ENCODE results near the gene TFF3.
"Not testable (repeated sequence)": the region's sequence is repeated elsewhere in the genome, so short reads cannot be mapped to it uniquely, and the experiment has no call there.

Gene TFF3

DNA sequence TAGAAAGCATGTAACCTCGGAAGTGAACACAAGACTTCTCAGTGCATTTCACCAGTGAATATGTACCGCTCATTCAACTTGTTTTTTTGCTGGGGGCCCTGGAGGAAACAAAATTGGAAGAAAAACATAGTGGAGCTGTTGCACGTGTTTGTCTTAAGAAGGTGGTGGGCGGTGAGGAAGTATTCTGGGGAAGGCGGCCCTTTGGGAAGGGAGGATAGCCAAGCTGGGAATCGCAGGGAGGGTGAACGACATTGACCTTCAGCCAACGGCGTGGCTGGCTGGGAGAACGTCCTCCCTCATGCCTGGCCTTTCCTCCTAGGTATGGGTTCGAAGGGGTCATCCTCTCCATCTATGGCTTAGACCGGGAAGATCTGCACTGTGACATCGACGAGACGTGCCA lies 19.4 kb downstream of the TFF3 start:
- H3K4me3 Mint-ChIP-seq = no peak overlapping the region
- H3K27ac Mint-ChIP-seq = no peak overlapping the region
- peaks cover 14% of the 10 kb centered on the region for H3K36me3 Mint-ChIP-seq
- no peaks in the 10 kb centered on the region for H3K4me1 Mint-ChIP-seq
- no peak for ATAC-seq
- H3K27me3 Mint-ChIP-seq = no peaks in the 10 kb centered on the region
- no peaks in the 10 kb centered on the region for H3K9me3 Mint-ChIP-seq

DNA sequence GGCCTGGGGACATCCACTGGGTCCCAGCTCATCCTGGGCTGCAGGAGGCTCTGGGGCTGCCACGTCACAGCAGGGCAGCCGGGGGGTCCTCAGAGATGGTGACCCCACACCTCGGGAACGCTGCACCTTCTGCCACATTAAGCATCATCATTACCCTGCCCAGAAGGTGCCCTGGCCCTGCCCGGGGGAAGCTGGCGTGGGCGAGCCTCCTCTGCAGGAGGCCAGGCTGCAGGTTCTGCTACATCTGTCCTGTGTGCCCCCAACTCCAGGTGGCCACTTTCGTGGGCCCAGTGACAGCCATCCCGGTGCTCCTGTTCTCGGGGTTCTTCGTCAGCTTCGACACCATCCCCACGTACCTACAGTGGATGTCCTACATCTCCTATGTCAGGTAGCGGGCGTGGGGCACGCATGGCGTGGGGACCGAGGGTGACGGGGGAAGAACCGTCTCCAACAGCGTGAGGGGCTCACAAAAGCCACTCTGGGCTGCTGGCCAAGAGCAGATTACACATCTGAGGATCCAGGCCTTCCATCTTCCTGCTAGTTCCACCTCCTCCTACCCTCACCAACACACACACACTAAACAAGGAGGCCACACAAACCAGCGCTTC lies 20.8 kb downstream of the TFF3 start:
- H3K36me3 Mint-ChIP-seq = peaks cover 14% of the 10 kb centered on the region
- ATAC-seq = no peak
- H3K27me3 Mint-ChIP-seq = no peaks in the 10 kb centered on the region
- no peaks in the 10 kb centered on the region for H3K9me3 Mint-ChIP-seq
- no peak overlapping the region for H3K4me3 Mint-ChIP-seq
- no peaks in the 10 kb centered on the region for H3K4me1 Mint-ChIP-seq
- H3K27ac Mint-ChIP-seq = no peak overlapping the region

DNA sequence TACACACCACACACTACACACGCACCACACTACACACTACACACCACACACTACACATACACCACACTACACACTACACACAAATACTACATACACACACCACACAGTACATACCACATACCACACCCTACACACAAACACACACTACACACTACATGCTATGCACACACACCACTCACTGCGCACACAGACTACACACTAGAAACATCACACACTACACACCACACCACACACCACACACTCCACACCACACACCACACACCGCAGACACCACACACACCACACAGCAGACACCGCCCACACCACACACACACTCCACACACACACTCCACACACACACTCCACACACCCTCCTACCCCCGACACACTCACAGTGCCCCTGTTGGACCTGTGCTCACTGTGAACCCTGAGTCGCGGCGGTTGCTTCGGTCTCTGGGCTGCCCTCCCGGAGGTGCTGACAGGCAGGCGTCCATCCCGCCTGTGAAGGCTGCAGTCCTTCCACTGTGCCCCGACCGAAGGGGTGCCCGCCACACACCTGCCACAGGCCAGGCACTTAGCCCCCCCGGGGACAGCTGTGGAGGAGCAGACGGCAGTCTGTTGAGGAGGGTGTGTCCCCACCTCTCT lies 21.4 kb downstream of the TFF3 start:
- Mint-ChIP-seq H3K4me3 (no peak overlapping the region), H3K27ac (no peak overlapping the region), H3K9me3 (no peaks in the 10 kb centered on the region), H3K4me1 (no peaks in the 10 kb centered on the region), H3K27me3 (no peaks in the 10 kb centered on the region), H3K36me3 (peaks cover 19% of the 10 kb centered on the region)
- ATAC-seq = no peak

DNA sequence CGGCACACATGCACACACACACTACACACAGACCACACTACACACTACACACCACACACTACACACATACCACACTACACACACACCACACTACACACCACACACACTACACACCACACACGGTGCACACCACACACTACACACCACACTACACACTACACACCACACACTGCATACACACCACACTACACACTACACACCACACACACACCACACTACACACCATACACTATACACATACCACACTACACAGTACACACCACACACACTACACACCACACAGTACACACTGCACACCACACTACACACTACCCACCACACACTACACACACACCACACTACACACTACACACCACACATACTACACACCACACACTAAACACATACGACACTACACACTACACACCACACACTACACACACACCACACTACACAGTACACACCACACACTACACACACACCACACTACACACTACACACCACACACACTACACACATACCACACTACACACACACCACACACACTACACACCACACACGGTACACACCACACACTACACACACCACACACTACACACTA lies 22.6 kb downstream of the TFF3 start:
- not testable (repeated sequence) for H3K4me1 Mint-ChIP-seq, ATAC-seq, H3K4me3 Mint-ChIP-seq, H3K27ac Mint-ChIP-seq, H3K9me3 Mint-ChIP-seq, H3K27me3 Mint-ChIP-seq
- peaks cover 25% of the 10 kb centered on the region for H3K36me3 Mint-ChIP-seq

- Mint-ChIP-seq H3K27ac (no peak overlapping the region), H3K4me3 (no peak overlapping the region), H3K36me3 (peaks cover 27% of the 10 kb centered on the region), H3K27me3 (no peaks in the 10 kb centered on the region), H3K9me3 (no peaks in the 10 kb centered on the region), H3K4me1 (peaks cover 9% of the 10 kb centered on the region)
- no peak for ATAC-seq
These were observed 23.3 kb downstream of the TFF3 start for GRCh38 chr21:42291751-42292562.

- peaks cover 16% of the 10 kb centered on the region for H3K4me1 Mint-ChIP-seq
- H3K36me3 Mint-ChIP-seq = peaks cover 32% of the 10 kb centered on the region
- no peaks in the 10 kb centered on the region for H3K9me3 Mint-ChIP-seq
- H3K27me3 Mint-ChIP-seq = no peaks in the 10 kb centered on the region
- no peak overlapping the region for H3K4me3 Mint-ChIP-seq
- H3K27ac Mint-ChIP-seq = no peak overlapping the region
- no peak for ATAC-seq
These were observed 24.0 kb downstream of the TFF3 start for GRCh38 chr21:42291003-42291750.

DNA sequence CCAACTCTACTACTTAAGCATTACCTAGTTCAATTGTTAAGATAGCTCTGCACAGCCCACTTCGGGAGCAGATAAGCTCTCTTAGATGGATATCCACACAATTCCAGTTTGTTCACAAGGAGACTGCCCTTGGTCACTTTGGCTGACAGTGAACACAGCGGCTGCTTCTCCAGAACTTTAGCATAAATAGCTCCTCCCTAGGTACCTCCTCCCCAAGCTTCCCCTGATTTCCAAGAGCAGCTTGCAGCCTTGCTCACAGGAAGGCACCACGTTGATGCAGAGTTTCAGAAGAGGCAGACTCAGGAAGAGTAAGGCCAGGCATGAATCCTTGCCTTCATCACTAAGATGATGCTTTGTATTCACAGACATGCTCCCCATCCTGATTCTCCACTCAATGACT lies 24.7 kb downstream of the TFF3 start:
- peaks cover 23% of the 10 kb centered on the region for H3K4me1 Mint-ChIP-seq
- H3K27me3 Mint-ChIP-seq = no peaks in the 10 kb centered on the region
- no peak overlapping the region for H3K4me3 Mint-ChIP-seq
- no peak overlapping the region for H3K27ac Mint-ChIP-seq
- H3K9me3 Mint-ChIP-seq = no peaks in the 10 kb centered on the region
- H3K36me3 Mint-ChIP-seq = peaks cover 25% of the 10 kb centered on the region
- no peak for ATAC-seq

DNA sequence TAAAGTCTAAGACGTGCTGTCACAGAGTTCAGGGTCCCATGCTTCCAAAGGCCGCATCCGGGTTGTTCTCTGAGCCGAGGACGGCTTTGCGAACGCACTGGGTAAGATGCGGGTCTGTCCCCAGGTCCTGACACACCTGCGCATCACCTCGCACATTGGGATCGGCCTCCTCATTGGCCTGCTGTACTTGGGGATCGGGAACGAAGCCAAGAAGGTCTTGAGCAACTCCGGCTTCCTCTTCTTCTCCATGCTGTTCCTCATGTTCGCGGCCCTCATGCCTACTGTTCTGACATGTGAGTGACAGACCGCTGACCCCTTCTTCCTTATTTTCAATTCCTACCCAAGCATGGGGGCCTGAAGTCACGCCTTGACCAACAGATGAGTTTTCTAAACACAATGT lies 25.3 kb downstream of the TFF3 start:
- H3K4me1 Mint-ChIP-seq = peaks cover 28% of the 10 kb centered on the region
- H3K27ac Mint-ChIP-seq = no peak overlapping the region
- ATAC-seq = no peak
- H3K4me3 Mint-ChIP-seq = no peak overlapping the region
- H3K9me3 Mint-ChIP-seq = no peaks in the 10 kb centered on the region
- H3K27me3 Mint-ChIP-seq = no peaks in the 10 kb centered on the region
- peaks cover 21% of the 10 kb centered on the region for H3K36me3 Mint-ChIP-seq

DNA sequence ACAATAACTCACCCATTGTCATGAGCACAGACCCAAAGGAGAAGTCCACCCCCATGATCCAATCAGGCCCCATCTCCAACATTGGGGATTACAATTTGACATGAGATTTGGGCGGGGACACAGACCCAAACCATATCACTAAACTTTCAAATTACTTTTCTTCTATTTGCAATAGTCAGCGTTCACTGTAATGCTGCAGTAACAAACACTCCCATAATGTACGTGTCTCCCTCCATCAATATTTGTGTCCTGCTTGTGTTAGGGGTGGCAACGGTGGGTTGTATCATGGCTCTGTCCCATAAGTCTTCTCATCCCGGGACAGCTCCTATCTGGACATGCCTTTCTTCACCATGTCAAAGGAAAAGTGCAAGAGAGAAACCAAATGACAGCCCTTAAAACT lies 26.2 kb downstream of the TFF3 start:
- Mint-ChIP-seq H3K27ac (no peak overlapping the region), H3K4me3 (no peak overlapping the region), H3K36me3 (peaks cover 21% of the 10 kb centered on the region), H3K9me3 (no peaks in the 10 kb centered on the region), H3K27me3 (no peaks in the 10 kb centered on the region), H3K4me1 (peaks cover 28% of the 10 kb centered on the region)
- ATAC-seq = no peak

DNA sequence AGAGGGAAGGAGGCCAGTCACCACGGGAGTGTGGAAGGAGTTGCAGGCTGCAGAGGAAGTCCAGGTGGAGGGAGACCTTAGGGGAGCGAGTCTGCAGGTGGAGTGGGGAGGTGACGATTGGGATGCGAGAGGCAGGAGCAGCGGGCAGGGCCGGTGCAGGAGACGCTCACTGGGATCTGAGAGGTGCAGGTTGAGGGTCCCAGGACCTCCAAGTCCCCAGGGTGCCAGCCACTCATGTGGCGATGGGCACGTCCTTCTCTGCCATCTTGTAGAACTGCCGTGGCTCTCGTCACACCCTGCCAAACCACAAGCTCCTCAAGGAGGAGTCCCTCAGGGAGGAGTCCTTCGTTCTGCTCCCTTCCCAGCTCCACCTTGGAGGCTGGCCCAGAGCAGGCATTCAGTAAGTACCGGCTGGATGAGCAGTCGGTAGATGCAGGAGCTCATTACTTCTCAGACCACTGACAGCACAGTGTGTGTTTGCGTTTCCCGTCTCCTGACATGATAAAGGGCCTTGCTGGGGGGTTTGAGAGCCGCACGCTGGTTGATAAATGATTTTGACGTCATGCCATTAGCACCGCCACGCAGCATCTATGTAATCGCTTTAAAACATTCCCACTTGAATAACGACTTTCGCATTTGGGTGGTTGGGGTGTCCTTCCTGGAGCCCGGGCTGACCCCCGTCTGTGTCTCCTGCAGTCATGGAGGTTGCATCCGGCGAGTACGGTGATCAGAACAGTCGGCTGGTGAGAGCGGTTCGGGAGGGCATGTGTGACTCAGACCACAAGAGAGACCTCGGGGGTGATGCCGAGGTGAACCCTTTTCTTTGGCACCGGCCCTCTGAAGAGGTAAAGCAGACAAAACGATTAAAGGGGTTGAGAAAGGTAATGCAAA lies 27.8 kb downstream of the TFF3 start:
- H3K9me3 Mint-ChIP-seq = no peaks in the 10 kb centered on the region
- H3K36me3 Mint-ChIP-seq = peaks cover 31% of the 10 kb centered on the region
- no peak for ATAC-seq
- peaks cover 5% of the 10 kb centered on the region for H3K27me3 Mint-ChIP-seq
- no peak overlapping the region for H3K4me3 Mint-ChIP-seq
- H3K4me1 Mint-ChIP-seq = peaks cover 28% of the 10 kb centered on the region
- H3K27ac Mint-ChIP-seq = peak overlapping the region; percentile 15

DNA sequence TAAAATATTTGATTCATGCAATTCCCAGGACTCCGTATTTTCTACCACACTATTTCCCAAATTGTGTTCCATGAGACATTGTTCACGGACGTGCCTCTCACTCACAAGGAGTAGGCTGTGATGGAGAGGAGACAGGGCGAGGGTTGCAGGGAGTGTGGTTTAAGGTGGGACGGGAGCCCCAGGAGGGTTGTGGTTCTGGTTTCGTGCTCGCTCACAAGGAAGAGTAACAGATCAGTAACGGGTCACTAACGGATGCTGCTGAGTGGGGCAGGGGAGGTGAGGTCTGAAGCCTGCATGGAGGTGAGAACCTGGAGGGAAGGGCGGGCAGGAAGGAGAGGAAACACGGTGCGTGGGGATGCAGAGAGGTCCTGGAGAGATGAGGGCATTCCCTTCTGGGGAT lies 28.8 kb downstream of the TFF3 start:
- Mint-ChIP-seq H3K9me3 (no peaks in the 10 kb centered on the region), H3K36me3 (peaks cover 32% of the 10 kb centered on the region), H3K4me3 (peak overlapping the region; percentile 30), H3K27me3 (peaks cover 5% of the 10 kb centered on the region), H3K27ac (peak overlapping the region; percentile 15), H3K4me1 (peaks cover 28% of the 10 kb centered on the region)
- ATAC-seq = peak; percentile 91

DNA sequence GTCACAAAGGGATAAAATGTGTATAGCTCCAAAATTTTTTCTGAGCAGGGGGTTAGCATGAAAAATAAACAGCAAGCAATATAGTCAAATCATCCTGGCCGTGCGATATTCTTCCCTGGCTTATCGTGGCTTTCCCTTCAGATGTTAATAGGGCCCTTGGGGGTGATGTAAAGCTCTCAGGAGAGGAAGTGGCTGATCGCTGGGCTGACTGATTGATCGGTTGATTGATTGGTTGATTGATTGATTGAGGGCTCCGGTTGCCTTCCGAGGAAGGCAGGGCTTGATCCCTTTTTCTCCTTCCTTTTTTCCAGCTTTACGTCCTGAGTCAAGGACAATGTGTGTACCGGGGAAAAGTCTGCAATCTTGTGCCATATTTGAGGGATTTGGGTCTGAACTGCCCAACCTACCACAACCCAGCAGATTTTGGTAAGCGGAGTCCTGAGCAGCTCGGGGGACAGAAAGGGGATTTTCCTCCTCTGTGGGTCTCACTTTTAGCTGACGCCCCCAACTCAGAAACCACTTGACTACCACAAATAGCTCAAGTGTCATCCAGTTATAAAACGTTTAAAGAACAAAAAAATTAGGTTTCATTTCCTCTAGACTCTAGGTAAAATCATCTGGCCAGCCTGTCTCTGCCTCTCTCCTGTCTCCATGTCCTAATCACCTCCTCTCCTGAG lies 29.5 kb downstream of the TFF3 start:
- Mint-ChIP-seq H3K36me3 (peaks cover 32% of the 10 kb centered on the region), H3K27me3 (peaks cover 5% of the 10 kb centered on the region), H3K4me1 (peaks cover 28% of the 10 kb centered on the region), H3K27ac (peak overlapping the region; percentile 15), H3K9me3 (no peaks in the 10 kb centered on the region), H3K4me3 (peak overlapping the region; percentile 30)
- peak; percentile 61 for ATAC-seq

GRCh38 chr21:42282715-42283114 lies 32.5 kb downstream of the TFF3 start:
- no peak for ATAC-seq
- peaks cover 34% of the 10 kb centered on the region for H3K36me3 Mint-ChIP-seq
- H3K9me3 Mint-ChIP-seq = no peaks in the 10 kb centered on the region
- no peak overlapping the region for H3K4me3 Mint-ChIP-seq
- peaks cover 5% of the 10 kb centered on the region for H3K27me3 Mint-ChIP-seq
- peaks cover 23% of the 10 kb centered on the region for H3K4me1 Mint-ChIP-seq
- no peak overlapping the region for H3K27ac Mint-ChIP-seq

- H3K4me3 Mint-ChIP-seq = no peak overlapping the region
- no peak overlapping the region for H3K27ac Mint-ChIP-seq
- no peaks in the 10 kb centered on the region for H3K9me3 Mint-ChIP-seq
- peaks cover 20% of the 10 kb centered on the region for H3K4me1 Mint-ChIP-seq
- ATAC-seq = no peak
- H3K27me3 Mint-ChIP-seq = peaks cover 5% of the 10 kb centered on the region
- peaks cover 32% of the 10 kb centered on the region for H3K36me3 Mint-ChIP-seq
These were observed 33.2 kb downstream of the TFF3 start for GRCh38 chr21:42282021-42282420.

Data from stimulated activated memory B cell treated with anti-CD40 and anti-IgM and Interleukin-4, amounts not matched to agents 10 μg/mL and 1 μg/mL and 100 μg/mL, for 72 hours (primary cell).